Left hindlimb (tissue), 1 donor: ENCODE data around the gene NES.

Experiments used
- DNase-seq: peaks from one replicate; pipeline ENCODE4 v3.0.0-alpha.2; 2018

NES gene

GRCh38 chr1:156676820-156677615, at the start of gene NES:
TSS of gene NES (minus strand) at chr1:156677407. CDS start at chr1:156677264, 143 bp downstream.
- DNase-seq, result peak; percentile 90

GRCh38 chr1:156726549-156727226, 49.5 kb upstream of the NES start:
- DNase-seq, result peak; percentile 31

GRCh38 chr1:156725683-156726280, 48.6 kb upstream of the NES start:
- DNase-seq, result peak; percentile 90

GRCh38 chr1:156721535-156721934, 44.3 kb upstream of the NES start:
- no peak for DNase-seq

GRCh38 chr1:156721131-156721530, 43.9 kb upstream of the NES start:
- no peak for DNase-seq

GRCh38 chr1:156717351-156717750, 40.1 kb upstream of the NES start:
- DNase-seq, result no peak

GRCh38 chr1:156714830-156715229, 37.6 kb upstream of the NES start:
- DNase-seq, result no peak

- no peak for DNase-seq
Measured at GRCh38 chr1:156712626-156713025, 35.4 kb upstream of the NES start.

- peak; percentile 69 for DNase-seq
Measured at GRCh38 chr1:156711011-156711817, 34.0 kb upstream of the NES start.

- peak; percentile 85 for DNase-seq
Measured at GRCh38 chr1:156709757-156710489, 32.7 kb upstream of the NES start.

- no peak for DNase-seq
Measured at GRCh38 chr1:156709031-156709430, 31.8 kb upstream of the NES start.

GRCh38 chr1:156708218-156708661, 31.0 kb upstream of the NES start:
- no peak for DNase-seq

- DNase-seq, result peak; percentile 82
Measured at GRCh38 chr1:156707417-156708217, 30.4 kb upstream of the NES start.

- peak; percentile 93 for DNase-seq
Measured at GRCh38 chr1:156706657-156707416, 29.6 kb upstream of the NES start.

GRCh38 chr1:156705918-156706656, 28.9 kb upstream of the NES start:
- DNase-seq, result peak; percentile 89

- peak; percentile 86 for DNase-seq
Measured at GRCh38 chr1:156705321-156705917, 28.2 kb upstream of the NES start, which contains the start of gene CRABP2. TSS of gene CRABP2 (minus strand) at chr1:156705583. CDS start at chr1:156705446, 137 bp downstream.

GRCh38 chr1:156704930-156705320, 27.7 kb upstream of the NES start:
- DNase-seq, result no peak

GRCh38 chr1:156704166-156704711, 27.0 kb upstream of the NES start:
- no peak for DNase-seq

- DNase-seq, result no peak
Measured at GRCh38 chr1:156703741-156704140, 26.5 kb upstream of the NES start.
